Prostate gland (tissue), 2 donors: ENCODE data around the gene ZNF532. TPM values are rescaled to one million over a fixed set of nuclear protein-coding genes. Genes with fewer than 3 reads are reported as not detected.

ENCODE experiments used
- DNase-seq: peaks from one replicate; pipeline ENCODE4 v3.0.0-alpha.2; 2019; ENCODE audit warnings: low spot score
- H3K27ac ChIP-seq, 2 donors: fragments of 200-600 bp; sonication (generic); 2 replicates each; pipeline ENCODE4 v1.5.1; 2017 to 2019
- H3K27me3 ChIP-seq: fragments of 200-600 bp; sonication (generic); replicated peaks from 2 replicates; pipeline ENCODE4 v1.5.1; 2019; ENCODE audit not compliant: insufficient read depth
- H3K36me3 ChIP-seq, 2 donors: fragments of 200-600 bp; sonication (generic); 1 replicate in 1 of 2; 2 replicates in 1 of 2; pipeline versions ENCODE4 v1.5.1 to v1.8.1; 2017 to 2019
- H3K4me1 ChIP-seq: fragments of 200-600 bp; sonication (generic); replicated peaks from 2 replicates; pipeline ENCODE4 v1.5.1; 2019
- H3K4me3 ChIP-seq, 2 donors: fragments of 200-600 bp; sonication (generic); 2 replicates each; pipeline ENCODE4 v1.5.1; 2017 to 2019
- H3K9me3 ChIP-seq: fragments of 200-600 bp; sonication (generic); 2 replicates; pipeline ENCODE4 v1.5.1; 2017
- POLR2A ChIP-seq: fragments of 450-650 bp; IDR thresholded peaks from one replicate; pipeline ENCODE4 v1.6.1; 2016; ENCODE audit warnings: antibody characterized with exemption, mild to moderate bottlenecking
- POLR2AphosphoS5 ChIP-seq: sonication (generic); formaldehyde crosslinking; IDR thresholded peaks from one replicate; pipeline ENCODE4 v1.6.1; 2017; ENCODE audit warnings: antibody characterized with exemption
- whole genome bisulfite sequencing: methylation state at CpG from one replicate; pipeline ENCODE4 v1.1.5; 2018; 5-methylcytosine and 5-hydroxymethylcytosine counted together
- intact Hi-C: fragments of 100-400 bp; cut with DNase I; formaldehyde crosslinking; loops from one replicate; pipeline ENCODE4 v1.14.2; 2022
- total RNA-seq, 2 donors: library from RNA; depleted of rRNA; stranded (reverse); fragments of >200 nt; gene quantifications; one replicate each; pipeline ENCODE4 v1.1.0, GENCODE V29; 2016
- TF ChIP-seq, protein P1 (sequence below), 4 experiments: fragments of 200-600 bp in 2 of 4; fragments of 450-650 bp in 2 of 4; sonication (generic) in 2 of 4; IDR thresholded peaks; 1 replicate in 3 of 4; 2 replicates in 1 of 4; pipeline ENCODE4 v1.5.1; 2016 to 2019; ENCODE audit warnings: antibody characterized with exemption in 4 of 4, mild to moderate bottlenecking in 2 of 4, moderate library complexity in 2 of 4

ZNF532 gene
- total RNA-seq, 2 donors from 2014 or later: 231 to 299 TPM

DNA sequence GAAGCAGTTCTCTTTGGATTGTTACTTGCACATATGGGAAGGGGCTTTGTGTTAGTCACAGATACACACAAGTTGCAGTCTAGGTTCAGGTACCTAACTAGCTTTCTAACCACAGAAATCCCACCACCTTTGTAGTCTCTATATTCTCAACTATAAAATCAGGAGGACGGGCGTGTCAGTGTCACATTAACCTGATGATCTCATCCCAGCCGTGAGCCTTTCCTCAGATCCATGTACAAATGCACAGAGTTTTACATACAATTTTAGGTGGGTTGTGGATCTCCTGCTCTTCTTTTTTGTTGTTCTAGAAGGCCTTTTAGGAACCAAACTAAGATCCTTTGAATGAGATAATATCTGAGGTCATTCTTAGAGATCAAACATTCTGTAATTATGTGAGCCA, 94.0 kb downstream of the ZNF532 start:
- no peak for DNase-seq
- Histone ChIP-seq H3K36me3 (no peaks in the 10 kb centered on the region), H3K4me1 (no peaks in the 10 kb centered on the region), H3K27ac (peak overlapping the region; percentile 82 to 87), H3K27me3 (no peaks in the 10 kb centered on the region), H3K9me3 (no peaks in the 10 kb centered on the region), H3K4me3 (no peak overlapping the region)
- no peak for TF ChIP-seq POLR2A
- TF ChIP-seq, protein P1, sequence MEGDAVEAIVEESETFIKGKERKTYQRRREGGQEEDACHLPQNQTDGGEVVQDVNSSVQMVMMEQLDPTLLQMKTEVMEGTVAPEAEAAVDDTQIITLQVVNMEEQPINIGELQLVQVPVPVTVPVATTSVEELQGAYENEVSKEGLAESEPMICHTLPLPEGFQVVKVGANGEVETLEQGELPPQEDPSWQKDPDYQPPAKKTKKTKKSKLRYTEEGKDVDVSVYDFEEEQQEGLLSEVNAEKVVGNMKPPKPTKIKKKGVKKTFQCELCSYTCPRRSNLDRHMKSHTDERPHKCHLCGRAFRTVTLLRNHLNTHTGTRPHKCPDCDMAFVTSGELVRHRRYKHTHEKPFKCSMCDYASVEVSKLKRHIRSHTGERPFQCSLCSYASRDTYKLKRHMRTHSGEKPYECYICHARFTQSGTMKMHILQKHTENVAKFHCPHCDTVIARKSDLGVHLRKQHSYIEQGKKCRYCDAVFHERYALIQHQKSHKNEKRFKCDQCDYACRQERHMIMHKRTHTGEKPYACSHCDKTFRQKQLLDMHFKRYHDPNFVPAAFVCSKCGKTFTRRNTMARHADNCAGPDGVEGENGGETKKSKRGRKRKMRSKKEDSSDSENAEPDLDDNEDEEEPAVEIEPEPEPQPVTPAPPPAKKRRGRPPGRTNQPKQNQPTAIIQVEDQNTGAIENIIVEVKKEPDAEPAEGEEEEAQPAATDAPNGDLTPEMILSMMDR (IDR thresholded peaks at IDR 0.05): no peak
- peak; percentile 11 for TF ChIP-seq POLR2AphosphoS5
- WGBS: 61% methylated on average over 3 of the region's 3 CpGs
- intact Hi-C loops: no loop called here

DNA sequence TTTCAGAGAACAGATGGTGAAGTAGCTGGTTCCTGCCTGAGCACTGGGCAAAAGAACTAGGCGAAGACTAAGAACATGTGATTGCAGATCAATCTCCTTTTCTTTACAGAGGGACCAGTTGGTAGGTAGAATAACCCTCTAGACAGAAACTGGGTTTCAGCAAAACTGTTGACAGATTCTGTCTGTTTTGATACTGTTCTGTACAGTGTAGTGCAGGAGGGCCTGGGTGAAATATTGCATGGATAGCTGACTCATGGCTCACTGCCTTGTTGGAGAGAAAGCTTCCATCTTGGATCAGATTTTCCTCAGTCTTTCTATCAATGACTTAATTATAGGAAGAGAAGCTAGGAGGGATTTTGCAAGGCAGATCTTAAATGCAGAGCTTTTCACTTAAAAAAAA, 95.8 kb downstream of the ZNF532 start:
- TF ChIP-seq, protein P1 (IDR thresholded peaks at IDR 0.05): no peak
- TF ChIP-seq POLR2A (no peak), POLR2AphosphoS5 (no peak)
- Histone ChIP-seq H3K27me3 (no peaks in the 10 kb centered on the region), H3K36me3 (no peaks in the 10 kb centered on the region), H3K9me3 (no peaks in the 10 kb centered on the region), H3K4me3 (no peak overlapping the region), H3K4me1 (no peaks in the 10 kb centered on the region), H3K27ac (peak overlapping the region; percentile 82 to 87)
- no peak for DNase-seq
- 97% methylated on average over 1 of the region's 1 CpG for WGBS
- intact Hi-C loops: loop anchor here (10.0 kb wide), 1 partner anchor 176 kb away; no protein-coding TSS in a partner anchor

DNA sequence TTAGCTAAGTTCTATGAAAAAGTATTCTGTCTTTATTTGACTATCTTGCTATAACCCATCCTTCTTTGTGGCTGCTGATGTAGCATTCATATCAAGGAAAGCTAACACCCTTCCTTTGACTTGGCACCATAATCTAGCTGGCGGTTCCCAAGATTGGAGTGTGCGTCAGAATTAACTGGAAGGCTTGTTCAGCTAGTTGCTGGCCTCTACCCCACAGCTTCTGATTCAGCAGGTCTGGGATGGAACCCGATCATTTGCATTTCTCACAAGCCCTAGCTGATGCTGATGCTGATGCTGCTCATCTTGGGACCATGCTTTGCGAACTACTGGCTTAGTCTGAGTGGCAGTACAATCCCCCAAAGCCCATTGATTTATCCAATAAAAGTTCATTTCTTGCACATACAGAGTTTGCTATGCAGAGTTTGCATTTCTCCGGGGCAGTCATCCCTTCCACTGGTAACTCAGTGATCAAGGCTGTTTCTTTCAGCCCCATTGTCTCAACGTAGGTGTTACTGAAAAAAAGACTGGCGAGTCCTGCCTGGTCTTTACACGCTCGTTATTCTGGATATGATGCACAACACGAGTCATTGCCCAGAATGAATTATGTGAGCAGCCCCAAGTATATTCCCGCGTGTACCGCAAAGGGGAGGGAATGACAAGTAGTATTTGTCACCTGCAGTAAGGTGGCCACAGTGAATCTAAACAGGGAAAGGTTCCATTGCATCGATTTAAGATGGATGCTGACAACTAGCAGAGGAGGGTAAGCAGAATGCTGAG, 96.5 kb downstream of the ZNF532 start:
- Histone ChIP-seq H3K27ac (peak overlapping the region; percentile 82 to 87), H3K36me3 (no peaks in the 10 kb centered on the region), H3K4me3 (no peak overlapping the region), H3K27me3 (no peaks in the 10 kb centered on the region), H3K9me3 (no peaks in the 10 kb centered on the region), H3K4me1 (no peaks in the 10 kb centered on the region)
- intact Hi-C loops: loop anchor here (10.0 kb wide), 1 partner anchor 176 kb away; no protein-coding TSS in a partner anchor
- WGBS: 83% methylated on average over 14 of the region's 14 CpGs
- TF ChIP-seq, protein P1 (IDR thresholded peaks at IDR 0.05): no peak
- peak; percentile 28 for TF ChIP-seq POLR2AphosphoS5
- no peak for DNase-seq

DNA sequence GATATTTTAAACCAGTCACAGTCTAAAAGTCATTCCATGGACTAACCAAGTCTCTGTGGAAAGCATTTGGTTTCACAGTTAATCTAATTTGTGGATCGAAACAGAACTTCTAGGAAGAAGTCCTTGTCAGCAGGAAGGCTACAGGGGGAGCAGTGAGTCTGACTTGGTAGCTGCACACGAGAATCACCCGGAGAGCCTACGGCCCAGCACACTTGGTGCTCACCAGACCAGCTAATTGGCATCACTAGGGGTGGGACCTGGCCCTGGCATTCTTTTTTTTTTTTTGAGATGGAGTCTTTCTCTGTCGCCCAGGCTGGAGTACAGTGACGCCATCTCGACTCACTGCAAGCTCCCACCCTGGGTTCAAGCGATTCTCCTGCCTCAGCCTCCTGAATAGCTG, 97.7 kb downstream of the ZNF532 start:
- intact Hi-C loops: loop anchor here (10.0 kb wide), 1 partner anchor 178 kb away; no protein-coding TSS in a partner anchor
- TF ChIP-seq POLR2AphosphoS5: no peak
- TF ChIP-seq, protein P1 (IDR thresholded peaks at IDR 0.05): no peak
- TF ChIP-seq POLR2A: no peak
- Histone ChIP-seq H3K36me3 (peaks cover 0 to 3% of the 10 kb centered on the region in 2 donors), H3K4me3 (no peak overlapping the region), H3K9me3 (no peaks in the 10 kb centered on the region), H3K27ac (peak overlapping the region; percentile 82 to 87), H3K27me3 (no peaks in the 10 kb centered on the region), H3K4me1 (peaks cover 7% of the 10 kb centered on the region)
- DNase-seq: no peak
- 89% methylated on average over 8 of the region's 8 CpGs for WGBS
